ENCODE measurements around the gene NUDT9. TPM values are rescaled to one million over a fixed set of nuclear protein-coding genes. Genes with fewer than 3 reads are reported as not detected.

Gene NUDT9
- total and polyA plus RNA-seq, 8 donors, result 3.6 to 44.9 (median 17.6) TPM

DNA sequence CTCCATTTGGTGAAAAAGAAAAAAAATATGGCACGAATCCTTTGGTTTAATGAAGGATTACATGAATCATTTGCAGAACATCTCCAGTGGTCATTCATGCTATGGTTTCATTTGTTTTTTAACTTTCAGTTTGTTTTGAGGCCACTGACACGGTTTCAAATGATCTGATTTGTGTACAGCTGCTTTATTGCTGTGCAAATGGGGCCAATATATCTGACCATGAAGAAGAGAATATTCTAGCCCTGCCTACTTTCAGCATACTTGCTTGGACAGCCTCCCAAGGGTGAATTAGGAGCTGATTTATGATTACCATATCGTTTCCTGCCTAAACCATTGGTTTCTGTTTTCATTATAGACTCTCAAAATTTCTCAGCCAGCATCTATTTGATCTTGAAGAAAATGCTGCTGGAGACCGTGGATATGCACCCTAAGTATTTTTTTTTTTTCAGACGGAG is 76.1 kb downstream of the NUDT9 start:
- peak in 1 of 2 donors; percentile 63 for DNase-seq
- WGBS, 5 donors, result 33 to 58% (median 53%) methylated on average over 5 of the region's 5 CpGs

DNA sequence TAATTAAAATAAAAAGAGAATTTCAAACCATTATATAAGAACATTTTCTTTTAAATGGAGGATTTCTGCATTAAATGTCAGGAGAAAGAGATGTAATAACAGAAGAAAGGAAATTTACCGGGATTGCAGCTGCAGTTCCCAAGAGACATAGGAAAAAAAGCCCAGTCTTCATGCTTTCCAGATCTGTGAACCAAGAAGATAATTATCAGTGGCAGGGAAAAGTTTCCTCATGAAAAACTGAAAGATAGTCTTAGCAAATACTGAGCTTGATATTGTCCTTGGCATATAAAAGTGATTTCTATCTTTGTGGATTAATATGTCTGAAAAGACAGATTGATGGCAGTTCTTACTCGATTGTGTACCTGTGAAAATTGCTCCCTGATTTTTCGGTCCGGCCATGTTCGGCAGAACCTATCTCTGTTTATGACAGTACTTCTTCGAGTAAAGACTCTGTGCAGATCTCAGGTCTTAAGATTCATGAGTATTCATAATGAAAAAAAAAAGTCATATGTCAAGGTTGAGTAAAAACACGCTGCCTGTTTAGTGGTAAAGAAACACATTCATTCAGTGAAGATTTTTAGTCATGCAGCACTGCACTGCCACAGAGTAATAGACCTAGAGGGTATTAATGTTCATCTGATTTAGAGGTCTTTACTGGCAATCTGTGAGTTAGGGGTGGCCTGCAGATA is 77.2 kb downstream of the NUDT9 start:
- intact Hi-C loops (cut with DNase I; ENCODE audit: low total_unique reads), result no loop called here
- Histone ChIP-seq H3K9me3 (no peaks in the 10 kb centered on the region), H3K4me3 (no peak overlapping the region), H3K36me3 (peaks cover 5 to 29% (median 13%) of the 10 kb centered on the region in 4 donors), H3K4me1 (peaks cover 0 to 40% (median 18%) of the 10 kb centered on the region in 4 donors), H3K27me3 (no peaks in the 10 kb centered on the region), H3K27ac (peak overlapping the region in 4 of 5 donors; percentile 58 to 78 (median 70))
- no peak for DNase-seq
- TF ChIP-seq EP300 (IDR thresholded peaks at IDR 0.05) (no peak), POLR2A (IDR thresholded peaks at IDR 0.05) (no peak), POLR2AphosphoS5 (IDR thresholded peaks at IDR 0.05) (no peak)
- TF ChIP-seq, protein P1, sequence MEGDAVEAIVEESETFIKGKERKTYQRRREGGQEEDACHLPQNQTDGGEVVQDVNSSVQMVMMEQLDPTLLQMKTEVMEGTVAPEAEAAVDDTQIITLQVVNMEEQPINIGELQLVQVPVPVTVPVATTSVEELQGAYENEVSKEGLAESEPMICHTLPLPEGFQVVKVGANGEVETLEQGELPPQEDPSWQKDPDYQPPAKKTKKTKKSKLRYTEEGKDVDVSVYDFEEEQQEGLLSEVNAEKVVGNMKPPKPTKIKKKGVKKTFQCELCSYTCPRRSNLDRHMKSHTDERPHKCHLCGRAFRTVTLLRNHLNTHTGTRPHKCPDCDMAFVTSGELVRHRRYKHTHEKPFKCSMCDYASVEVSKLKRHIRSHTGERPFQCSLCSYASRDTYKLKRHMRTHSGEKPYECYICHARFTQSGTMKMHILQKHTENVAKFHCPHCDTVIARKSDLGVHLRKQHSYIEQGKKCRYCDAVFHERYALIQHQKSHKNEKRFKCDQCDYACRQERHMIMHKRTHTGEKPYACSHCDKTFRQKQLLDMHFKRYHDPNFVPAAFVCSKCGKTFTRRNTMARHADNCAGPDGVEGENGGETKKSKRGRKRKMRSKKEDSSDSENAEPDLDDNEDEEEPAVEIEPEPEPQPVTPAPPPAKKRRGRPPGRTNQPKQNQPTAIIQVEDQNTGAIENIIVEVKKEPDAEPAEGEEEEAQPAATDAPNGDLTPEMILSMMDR (IDR thresholded peaks at IDR 0.05), result no peak
- WGBS, 5 donors, result 68 to 81% (median 78%) methylated on average over 7 of the region's 7 CpGs

More for the DNA sequence above, 76.1 kb downstream of the NUDT9 start:
- Histone ChIP-seq H3K4me1 (peaks cover 0 to 46% (median 19%) of the 10 kb centered on the region in 4 donors), H3K9me3 (no peaks in the 10 kb centered on the region), H3K27ac (peak overlapping the region in 4 of 5 donors; percentile 58 to 78 (median 70)), H3K4me3 (peak overlapping the region in 2 of 4 donors; percentile 4 to 7), H3K27me3 (no peaks in the 10 kb centered on the region), H3K36me3 (peaks cover 15 to 40% (median 24%) of the 10 kb centered on the region in 4 donors)
- intact Hi-C loops (cut with DNase I; ENCODE audit: low total_unique reads), result no loop called here
- TF ChIP-seq POLR2AphosphoS5 (IDR thresholded peaks at IDR 0.05) (peak in 1 of 3 donors; percentile 1), POLR2A (IDR thresholded peaks at IDR 0.05) (no peak)

DNA sequence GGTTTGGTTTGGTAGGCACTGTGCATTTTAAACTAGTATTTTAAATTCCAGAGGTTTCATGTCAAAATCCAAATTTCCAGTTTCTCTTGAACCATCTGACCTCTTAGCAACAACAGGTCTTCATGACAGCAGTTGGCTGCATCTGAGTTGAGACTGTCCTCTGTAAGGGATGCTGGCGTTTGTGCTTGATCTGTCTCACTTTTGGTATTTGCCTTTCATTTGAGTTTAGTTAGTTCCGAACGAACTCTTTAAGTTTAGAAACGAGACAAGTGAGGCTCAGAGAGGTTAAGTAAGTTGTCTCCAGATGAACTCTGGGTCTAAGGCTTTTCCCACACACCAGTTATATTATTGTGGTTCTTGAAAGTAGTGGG is 77.7 kb downstream of the NUDT9 start:
- peak overlapping the region in 2 of 5 donors; percentile 67 to 78 for H3K27ac ChIP-seq
- 53 to 75% (median 60%) methylated on average over 4 of the region's 4 CpGs for WGBS, 5 donors
- intact Hi-C loops (cut with DNase I; ENCODE audit: low total_unique reads), result no loop called here

DNA sequence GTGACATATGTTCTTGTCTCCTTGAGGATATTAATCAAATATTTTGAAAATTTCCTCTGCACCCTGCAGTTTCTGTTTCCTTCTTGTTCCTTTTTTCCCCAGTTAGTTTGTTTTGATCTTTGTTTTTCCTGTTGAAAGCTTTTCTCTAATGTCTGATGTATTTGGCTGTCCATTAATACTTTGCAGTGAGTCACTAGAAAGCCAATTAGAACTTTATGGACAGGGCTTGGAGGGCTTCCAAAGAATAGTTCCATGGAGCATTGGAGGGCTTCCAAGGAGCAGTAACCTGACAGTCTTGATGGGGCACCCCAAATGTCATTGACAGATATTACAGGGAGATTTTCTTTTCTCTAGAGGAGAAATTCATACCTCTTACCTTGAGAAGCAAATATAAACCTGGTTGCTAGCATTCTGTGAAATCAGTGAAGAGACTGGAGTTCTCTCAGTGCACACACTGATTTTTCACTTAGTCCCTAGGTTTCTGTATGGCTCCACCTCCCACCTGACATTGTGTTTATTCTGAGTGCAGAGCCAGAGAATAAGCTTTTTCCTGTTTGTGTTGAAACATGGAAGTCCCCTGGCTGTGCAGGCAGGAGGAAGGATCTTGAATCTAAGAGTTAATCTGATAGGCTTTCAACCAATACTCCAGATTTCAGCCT is 80.3 kb downstream of the NUDT9 start:
- Histone ChIP-seq H3K4me3 (no peak overlapping the region), H3K27me3 (no peaks in the 10 kb centered on the region), H3K27ac (peak overlapping the region in 3 of 5 donors; percentile 6 to 61 (median 60)), H3K9me3 (no peaks in the 10 kb centered on the region), H3K4me1 (peaks cover 0 to 43% (median 24%) of the 10 kb centered on the region in 4 donors), H3K36me3 (peaks cover 0 to 3% (median under 1%) of the 10 kb centered on the region in 4 donors)
- intact Hi-C loops (cut with DNase I; ENCODE audit: low total_unique reads), result no loop called here
- TF ChIP-seq POLR2A (IDR thresholded peaks at IDR 0.05), result no peak
- TF ChIP-seq POLR2AphosphoS5 (IDR thresholded peaks at IDR 0.05), result no peak
- no peak for TF ChIP-seq EP300 (IDR thresholded peaks at IDR 0.05)
- TF ChIP-seq, protein P1 (IDR thresholded peaks at IDR 0.05), result no peak
- DNase-seq, result no peak

More for the DNA sequence above, 77.7 kb downstream of the NUDT9 start:
- Histone ChIP-seq H3K4me3 (no peak overlapping the region), H3K27me3 (no peaks in the 10 kb centered on the region), H3K36me3 (peaks cover 2 to 24% (median 11%) of the 10 kb centered on the region in 4 donors), H3K9me3 (no peaks in the 10 kb centered on the region), H3K4me1 (peaks cover 0 to 40% (median 18%) of the 10 kb centered on the region in 4 donors)
- TF ChIP-seq POLR2AphosphoS5 (IDR thresholded peaks at IDR 0.05), result no peak
- TF ChIP-seq EP300 (IDR thresholded peaks at IDR 0.05), result no peak
- TF ChIP-seq, protein P1 (IDR thresholded peaks at IDR 0.05), result no peak
- no peak for TF ChIP-seq POLR2A (IDR thresholded peaks at IDR 0.05)
- no peak for DNase-seq
